OCI-LY1 (cell line): ENCODE measurements around the gene ACO2.

Source experiments
- CTCF ChIP-seq: fragments of 200-600 bp; sonication (generic), shearing (Covaris generic); IDR thresholded peaks from 2 replicates; pipeline ENCODE4 v1.5.1; 2017; ENCODE audit warnings: mild to moderate bottlenecking, antibody characterized with exemption, low read length, moderate library complexity, mixed read lengths
- EZH2 ChIP-seq: fragments of 200-600 bp; sonication (generic), shearing (Covaris generic); IDR thresholded peaks from 2 replicates; pipeline ENCODE4 v1.8.0; 2017; ENCODE audit warnings: borderline replicate concordance, mixed run types, mild to moderate bottlenecking, antibody characterized with exemption, low read length, moderate library complexity, mixed read lengths

GRCh38 chr22:41480397-41480735, 11.4 kb downstream of the ACO2 start:
- TF ChIP-seq CTCF (no peak), EZH2 (no peak)
